HG03378 (cell line): Measurements from ENCODE around the gene AGFG2.
"Not testable (repeated sequence)": the region's sequence is repeated elsewhere in the genome, so short reads cannot be mapped to it uniquely, and the experiment has no call there.

ENCODE experiments used
- ATAC-seq: cut with Tn5 transposase; IDR thresholded peaks from one replicate; pipeline ENCODE4 v1.9.1; 2021; ENCODE audit warnings: mild to moderate bottlenecking, moderate library complexity; ENCODE audit not compliant: unreplicated experiment

Gene AGFG2

DNA sequence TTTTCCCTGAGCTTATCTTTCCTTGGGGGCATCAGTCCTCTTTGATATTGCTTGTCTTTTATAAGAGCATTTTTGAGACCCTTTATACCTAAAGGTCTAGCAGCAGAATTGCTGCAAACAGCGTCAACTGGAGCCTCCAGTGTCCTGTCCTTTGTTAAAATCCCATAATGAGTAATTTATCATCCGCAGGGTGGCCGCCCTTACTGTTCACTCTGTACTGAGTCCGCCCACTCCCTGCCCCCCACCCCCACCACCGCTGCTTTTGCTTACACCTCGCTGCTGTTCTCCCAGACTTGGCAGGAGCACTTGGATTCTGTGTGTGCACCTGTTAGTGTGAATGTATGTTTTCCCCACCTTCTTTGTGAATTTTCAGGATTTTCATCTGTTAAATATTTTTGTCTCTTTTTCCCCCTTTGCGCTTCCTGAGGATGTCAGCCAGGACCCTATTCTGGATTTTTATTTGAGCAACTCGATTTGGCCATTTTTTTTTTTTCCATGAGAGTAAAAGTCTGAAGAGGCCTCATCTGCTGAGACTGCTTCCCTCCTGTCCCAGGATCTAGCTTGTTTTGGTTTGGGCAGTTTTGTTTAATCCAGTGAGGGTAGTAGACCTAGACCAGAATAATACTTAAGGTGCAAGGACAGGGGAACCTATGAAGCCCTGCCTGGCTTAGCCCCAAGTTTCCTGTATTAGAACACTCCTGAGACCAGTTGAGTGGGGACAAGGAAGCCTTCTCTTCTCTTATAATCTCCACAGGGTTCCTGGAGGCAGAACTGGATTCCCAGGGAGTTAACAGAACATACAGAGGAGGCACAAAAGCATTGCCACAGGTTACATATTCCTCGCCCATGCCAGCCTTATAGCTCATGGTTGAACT is 8.2 kb downstream of the AGFG2 start:
- ATAC-seq: no peak

- no peak for ATAC-seq
Measured at GRCh38 chr7:100547872-100548271, 8.9 kb downstream of the AGFG2 start.

GRCh38 chr7:100548446-100548845 is 9.4 kb downstream of the AGFG2 start:
- ATAC-seq: not testable (repeated sequence)

DNA sequence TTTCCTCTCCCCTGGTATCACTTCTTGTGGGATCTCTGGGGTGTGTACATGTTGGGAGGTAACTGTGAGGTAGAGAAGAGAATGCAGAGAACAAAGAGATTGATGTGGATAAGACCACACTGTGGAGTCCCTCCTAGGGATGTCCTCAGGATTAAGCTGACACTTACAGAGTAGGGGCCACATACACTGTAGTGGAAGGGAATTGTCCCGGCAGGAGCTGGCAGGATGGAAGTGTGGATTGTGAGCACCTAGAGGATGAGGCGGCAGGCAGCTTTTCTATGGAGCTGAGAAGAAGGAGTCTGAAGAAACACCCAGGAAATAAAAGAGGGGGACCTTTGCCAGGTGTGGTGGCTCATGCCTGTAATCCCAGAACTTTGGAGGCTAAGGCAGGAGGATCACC is 13.5 kb downstream of the AGFG2 start:
- no peak for ATAC-seq

GRCh38 chr7:100553032-100553431 is 14.0 kb downstream of the AGFG2 start:
- no peak for ATAC-seq

DNA sequence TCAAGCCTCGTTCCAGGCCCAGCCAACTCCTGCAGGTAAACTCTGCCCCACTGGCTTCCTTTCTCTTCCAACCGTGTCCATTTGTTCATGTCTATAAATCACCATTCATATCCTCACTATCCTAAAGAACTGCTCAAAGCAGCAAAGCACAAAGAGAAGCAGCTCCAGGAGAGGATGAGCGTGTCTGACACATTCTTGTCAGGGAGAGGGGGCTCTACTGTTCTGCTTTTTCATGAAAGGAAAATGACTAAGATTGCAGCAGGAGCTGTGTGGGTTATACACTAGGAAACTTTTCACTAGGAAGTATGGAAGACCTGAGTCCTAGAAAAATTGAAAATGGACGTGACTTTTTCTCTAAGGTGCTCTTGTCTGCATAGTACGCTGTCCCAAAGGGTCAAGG is 16.7 kb downstream of the AGFG2 start:
- no peak for ATAC-seq

GRCh38 chr7:100556541-100556940 is 17.5 kb downstream of the AGFG2 start:
- no peak for ATAC-seq

- no peak for ATAC-seq
Measured at GRCh38 chr7:100559127-100559526, 20.1 kb downstream of the AGFG2 start.

GRCh38 chr7:100561491-100562194 is 22.6 kb downstream of the AGFG2 start:
- no peak for ATAC-seq

GRCh38 chr7:100562195-100563099 is 23.4 kb downstream of the AGFG2 start:
- ATAC-seq: no peak

DNA sequence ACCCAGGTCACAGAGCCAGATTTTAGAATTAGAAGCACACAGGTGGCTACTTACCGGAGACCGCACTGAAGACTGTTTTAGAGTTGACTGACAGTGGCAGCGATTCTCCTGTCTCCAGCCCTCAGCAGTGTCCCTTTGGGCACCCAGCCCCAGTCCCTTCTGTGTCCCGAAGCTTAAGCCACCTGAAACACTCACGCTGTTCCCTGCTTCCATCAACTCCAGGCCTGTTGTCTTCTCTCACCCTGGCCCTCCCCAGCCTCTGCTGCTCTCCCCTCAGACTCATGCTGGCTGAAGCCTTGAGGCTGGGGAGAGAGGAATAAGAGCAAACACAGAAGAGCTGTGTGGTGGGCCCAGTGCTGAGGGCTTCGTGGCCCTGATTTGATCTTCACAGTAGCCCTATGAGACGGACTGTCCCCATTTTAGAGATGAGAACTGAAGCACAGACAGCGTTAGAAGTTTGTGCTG is 24.1 kb downstream of the AGFG2 start:
- no peak for ATAC-seq

DNA sequence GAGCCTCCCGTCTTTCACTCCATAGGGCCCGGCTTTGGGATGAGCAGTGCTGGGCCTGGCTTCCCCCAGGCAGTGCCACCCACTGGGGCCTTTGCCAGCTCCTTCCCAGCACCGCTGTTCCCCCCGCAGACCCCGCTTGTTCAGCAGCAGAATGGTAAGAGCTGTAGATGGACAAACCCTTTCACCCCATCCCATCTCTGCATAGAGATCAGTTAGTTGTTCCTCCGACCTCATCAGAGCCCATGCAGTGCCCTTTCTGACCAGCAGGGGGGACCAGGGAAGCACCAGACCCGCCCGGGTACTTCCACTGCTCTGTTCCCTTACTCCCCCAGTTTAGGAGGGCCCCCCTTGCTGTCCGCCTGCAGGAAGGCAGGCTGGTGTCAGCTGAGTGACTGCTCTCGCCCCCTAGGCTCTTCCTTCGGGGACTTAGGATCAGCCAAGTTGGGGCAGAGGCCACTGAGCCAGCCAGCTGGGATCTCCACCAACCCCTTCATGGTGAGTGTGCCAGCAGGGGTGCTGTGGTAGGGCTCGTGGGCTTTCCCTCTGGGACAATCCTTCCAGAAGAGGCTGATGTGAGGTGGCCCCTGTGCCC is 24.9 kb downstream of the AGFG2 start:
- ATAC-seq: no peak

GRCh38 chr7:100564405-100564804 is 25.4 kb downstream of the AGFG2 start:
- ATAC-seq: not testable (repeated sequence)

DNA sequence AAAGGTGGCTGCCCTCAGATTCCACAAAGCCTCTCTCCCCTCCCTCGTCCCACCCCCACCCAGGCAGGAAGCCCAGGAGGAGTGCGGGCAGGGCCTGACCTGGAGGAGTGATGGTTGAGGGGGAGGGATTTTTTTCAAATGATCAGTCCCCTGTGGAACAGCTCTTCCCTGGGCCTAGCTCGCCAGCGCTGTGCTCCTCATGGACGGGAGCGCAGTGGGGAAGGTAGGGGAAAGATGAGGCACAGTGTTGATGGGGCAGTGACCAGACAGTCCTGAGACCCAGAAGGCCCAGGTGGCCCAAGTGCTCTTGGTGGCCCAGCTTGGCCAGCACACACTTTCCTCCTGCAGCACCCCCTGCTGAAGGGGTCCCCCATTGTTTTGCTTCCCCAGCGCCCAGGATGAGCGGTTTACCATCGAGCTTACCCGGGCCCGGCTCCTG is 26.1 kb downstream of the AGFG2 start:
- ATAC-seq: no peak

GRCh38 chr7:100566018-100566531 is 27.1 kb downstream of the AGFG2 start:
- ATAC-seq: no peak

- no peak for ATAC-seq
Measured at GRCh38 chr7:100567031-100567730, 28.2 kb downstream of the AGFG2 start.

DNA sequence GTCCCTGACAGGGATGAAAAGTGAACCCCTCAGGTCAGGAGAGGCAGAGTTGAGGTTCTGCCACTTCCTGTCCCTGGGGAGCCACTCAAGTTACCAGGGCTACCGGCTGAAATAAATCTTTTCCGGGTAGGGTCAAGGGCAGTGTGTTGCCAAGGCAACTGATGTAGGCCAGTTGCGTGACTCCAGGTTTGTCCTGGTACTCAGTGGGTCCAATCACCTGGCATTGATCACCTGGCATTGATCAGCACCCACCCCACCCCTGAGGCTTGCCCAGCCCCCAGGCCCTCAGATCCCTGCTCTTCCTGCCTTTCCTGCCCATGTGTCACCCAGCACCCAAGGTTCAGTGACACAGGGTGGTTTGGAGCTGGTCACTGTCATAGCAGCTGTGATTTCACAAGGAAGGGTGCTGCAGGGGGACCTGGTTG is 28.8 kb downstream of the AGFG2 start:
- ATAC-seq: no peak

- no peak for ATAC-seq
Measured at GRCh38 chr7:100568176-100568895, 29.3 kb downstream of the AGFG2 start.
